ENCODE measurements around the gene C12orf60. TPM values are rescaled to one million over a fixed set of nuclear protein-coding genes. Genes with fewer than 3 reads are reported as not detected.

Gene C12orf60
- total RNA-seq, 3 donors from 2014 or later = 1.4 to 2.4 (median 1.6) TPM

DNA sequence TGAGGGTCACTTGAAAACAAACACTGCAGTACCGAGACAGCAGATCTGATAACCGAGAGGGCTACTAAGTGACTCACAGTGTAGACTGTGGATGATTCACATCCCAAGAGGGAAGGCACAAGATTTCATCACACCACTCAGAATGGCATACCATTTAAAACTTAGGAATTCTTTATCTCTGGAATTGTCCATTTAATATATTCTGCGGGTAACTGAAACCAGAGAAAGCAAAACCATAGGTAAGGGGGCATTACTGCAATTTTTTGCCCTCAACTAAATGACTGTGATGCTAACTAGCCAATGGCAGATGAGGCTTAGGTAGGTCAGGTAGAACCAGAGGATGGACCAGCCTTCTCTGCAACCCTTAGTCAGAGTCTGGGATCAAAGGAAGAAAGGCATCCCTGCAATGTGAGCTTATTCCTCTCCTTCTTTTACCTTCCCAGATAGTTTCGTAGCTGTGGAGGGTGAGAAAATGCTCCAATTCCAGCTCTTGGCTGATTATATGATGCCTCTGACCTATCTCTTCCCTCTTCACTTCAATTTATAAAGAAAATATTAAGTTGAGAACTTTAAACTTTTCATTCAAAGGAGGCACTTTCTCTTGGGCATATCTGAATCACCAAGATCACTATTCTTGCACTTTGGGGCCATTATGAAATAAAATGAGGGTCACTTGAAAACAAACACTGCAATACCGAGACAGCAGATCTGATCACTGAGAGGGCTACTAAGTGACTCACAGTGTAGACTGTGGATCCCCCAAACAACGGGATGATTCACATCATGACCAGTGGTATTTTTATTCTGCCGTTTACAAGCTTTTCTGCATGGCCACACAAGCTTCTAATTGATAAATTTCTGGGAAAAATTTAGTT lies 33.1 kb downstream of the C12orf60 start:
- no peak for ATAC-seq
- DNase-seq = no peak
- H3K4me1 Mint-ChIP-seq (ENCODE audit: low read depth) = no peaks in the 10 kb centered on the region
- H3K4me3 Mint-ChIP-seq = no peak overlapping the region
- H3K27me3 Mint-ChIP-seq (ENCODE audit: low read depth) = peaks cover 30% of the 10 kb centered on the region
- H3K9me3 Mint-ChIP-seq = no peaks in the 10 kb centered on the region
- peaks cover 3% of the 10 kb centered on the region for H3K36me3 Mint-ChIP-seq (ENCODE audit: insufficient read depth)

DNA sequence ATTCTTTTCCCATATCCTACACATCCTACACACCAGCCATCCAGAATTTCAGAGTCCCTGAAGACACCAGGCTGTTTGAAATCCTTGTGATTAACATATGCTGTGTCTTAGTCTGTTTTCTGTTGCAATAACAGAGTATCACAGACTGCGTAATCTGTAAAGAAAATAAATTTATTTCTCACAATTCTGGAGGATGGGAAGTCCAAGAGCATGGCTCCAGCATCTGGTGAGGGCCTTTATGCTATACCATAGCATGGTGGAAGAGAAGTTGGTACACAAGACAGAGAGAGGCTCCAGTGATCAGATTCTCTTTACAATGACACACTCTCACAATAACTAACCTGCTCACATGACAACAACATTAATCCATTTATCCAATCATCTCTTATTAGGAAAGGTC lies 35.8 kb downstream of the C12orf60 start:
- DNase-seq = no peak
- peaks cover 3% of the 10 kb centered on the region for H3K36me3 Mint-ChIP-seq (ENCODE audit: insufficient read depth)
- peaks cover 23% of the 10 kb centered on the region for H3K27me3 Mint-ChIP-seq (ENCODE audit: low read depth)
- no peak for ATAC-seq
- no peaks in the 10 kb centered on the region for H3K4me1 Mint-ChIP-seq (ENCODE audit: low read depth)
- H3K4me3 Mint-ChIP-seq = no peak overlapping the region
- no peaks in the 10 kb centered on the region for H3K9me3 Mint-ChIP-seq

DNA sequence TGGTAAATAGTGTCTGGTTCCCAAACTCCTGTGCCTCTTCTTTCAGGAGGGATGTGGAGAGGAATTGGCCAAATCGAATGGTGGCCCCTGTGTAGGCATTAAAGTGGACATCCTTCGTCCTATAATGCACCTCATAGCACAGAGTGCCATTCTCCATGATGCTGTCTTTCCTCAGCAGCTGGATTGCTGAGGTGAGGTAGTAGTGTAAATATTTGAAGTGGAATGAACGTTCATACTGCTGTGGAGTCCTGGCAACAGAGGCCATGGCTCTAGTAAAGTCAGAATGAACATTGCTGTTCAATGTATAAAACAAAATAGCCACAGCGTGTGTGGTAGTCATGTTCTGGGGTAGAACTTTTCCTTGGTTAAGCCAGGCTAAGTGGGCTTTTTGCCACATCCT lies 37.1 kb downstream of the C12orf60 start:
- peaks cover 3% of the 10 kb centered on the region for H3K36me3 Mint-ChIP-seq (ENCODE audit: insufficient read depth)
- peaks cover 20% of the 10 kb centered on the region for H3K27me3 Mint-ChIP-seq (ENCODE audit: low read depth)
- H3K9me3 Mint-ChIP-seq = no peaks in the 10 kb centered on the region
- H3K4me3 Mint-ChIP-seq = no peak overlapping the region
- DNase-seq (no peak), ATAC-seq (no peak)
- H3K4me1 Mint-ChIP-seq (ENCODE audit: low read depth) = peaks cover 2% of the 10 kb centered on the region

DNA sequence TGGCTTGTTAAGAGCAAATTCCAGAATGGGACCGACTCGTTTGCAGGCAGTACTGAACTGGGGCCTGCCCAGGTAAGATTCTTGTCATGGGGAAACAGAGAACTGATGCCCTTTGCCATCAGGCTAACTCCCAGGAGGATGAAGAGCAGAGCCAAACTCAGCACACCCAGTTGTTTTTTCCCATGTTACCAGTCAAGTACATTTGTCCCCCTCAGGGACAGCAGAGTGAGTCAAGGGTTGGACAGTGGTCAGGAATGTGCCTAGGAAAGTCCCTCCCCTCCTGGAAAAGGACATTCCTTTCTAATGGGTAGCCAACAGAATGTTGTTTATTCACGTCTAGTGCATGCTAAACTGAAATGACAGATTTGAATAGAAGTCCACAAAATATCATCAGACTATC lies 38.3 kb downstream of the C12orf60 start:
- ATAC-seq (no peak), DNase-seq (no peak)
- H3K36me3 Mint-ChIP-seq (ENCODE audit: insufficient read depth) = peaks cover 3% of the 10 kb centered on the region
- peaks cover 16% of the 10 kb centered on the region for H3K27me3 Mint-ChIP-seq (ENCODE audit: low read depth)
- H3K9me3 Mint-ChIP-seq = no peaks in the 10 kb centered on the region
- no peak overlapping the region for H3K4me3 Mint-ChIP-seq
- peaks cover 2% of the 10 kb centered on the region for H3K4me1 Mint-ChIP-seq (ENCODE audit: low read depth)

DNA sequence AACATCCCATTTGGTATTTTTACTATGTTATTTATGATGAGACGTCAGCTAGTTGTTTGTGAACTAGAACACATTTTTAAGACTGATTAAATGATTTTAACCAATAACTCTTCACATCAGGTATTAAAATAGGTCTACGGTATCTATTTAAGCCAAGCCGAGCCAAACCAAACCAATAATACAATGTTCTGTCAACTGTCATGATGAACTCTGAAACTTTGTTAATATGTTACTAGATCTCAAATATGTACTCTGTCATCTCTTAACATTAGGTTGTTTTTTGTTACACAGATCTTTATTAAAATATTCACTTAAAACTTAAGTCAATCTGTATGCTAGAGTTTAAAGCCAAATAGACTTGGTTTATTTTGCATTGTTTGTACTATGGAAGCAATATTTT lies 38.8 kb downstream of the C12orf60 start:
- ATAC-seq = no peak

DNA sequence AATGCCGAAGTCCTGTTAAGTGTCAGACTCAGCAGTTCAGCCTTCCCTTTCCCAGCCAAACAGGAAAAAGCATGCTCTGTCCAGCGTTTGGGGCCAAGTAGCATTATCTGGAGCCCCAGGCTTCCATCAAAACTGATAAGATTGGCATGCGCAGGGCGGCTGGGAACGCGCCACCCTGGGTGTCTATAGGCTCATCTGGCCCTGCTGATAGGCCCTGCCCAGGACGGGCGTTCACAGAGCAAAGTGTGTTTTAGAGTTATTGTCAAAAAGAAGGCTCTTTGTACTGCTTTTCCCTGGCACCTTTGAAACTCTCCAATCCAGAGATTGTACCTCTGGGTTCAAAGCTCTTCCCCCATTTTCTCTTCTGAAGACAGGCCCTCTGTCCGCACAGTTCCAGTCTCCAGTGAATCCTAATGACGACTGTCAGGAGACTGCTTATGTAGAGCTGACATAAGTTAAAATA lies 40.0 kb downstream of the C12orf60 start, which contains the start of gene ART4:
Gene ART4 (minus strand): TSS at position 102 of the 463 bp plus-strand sequence. CDS start 413 bp downstream, outside the sequence.
- Mint-ChIP-seq H3K4me1 (ENCODE audit: low read depth) (peaks cover 2% of the 10 kb centered on the region), H3K27me3 (ENCODE audit: low read depth) (peaks cover 10% of the 10 kb centered on the region), H3K9me3 (no peaks in the 10 kb centered on the region), H3K36me3 (ENCODE audit: insufficient read depth) (peaks cover 3% of the 10 kb centered on the region), H3K4me3 (no peak within 1 kb of the TSS)
- no peak for DNase-seq
- ATAC-seq = no peak

More for the DNA sequence above, 38.8 kb downstream of the C12orf60 start:
- Mint-ChIP-seq H3K4me3 (no peak overlapping the region), H3K27me3 (ENCODE audit: low read depth) (peaks cover 15% of the 10 kb centered on the region), H3K36me3 (ENCODE audit: insufficient read depth) (peaks cover 3% of the 10 kb centered on the region), H3K9me3 (no peaks in the 10 kb centered on the region), H3K4me1 (ENCODE audit: low read depth) (peaks cover 2% of the 10 kb centered on the region)
- DNase-seq = no peak

DNA sequence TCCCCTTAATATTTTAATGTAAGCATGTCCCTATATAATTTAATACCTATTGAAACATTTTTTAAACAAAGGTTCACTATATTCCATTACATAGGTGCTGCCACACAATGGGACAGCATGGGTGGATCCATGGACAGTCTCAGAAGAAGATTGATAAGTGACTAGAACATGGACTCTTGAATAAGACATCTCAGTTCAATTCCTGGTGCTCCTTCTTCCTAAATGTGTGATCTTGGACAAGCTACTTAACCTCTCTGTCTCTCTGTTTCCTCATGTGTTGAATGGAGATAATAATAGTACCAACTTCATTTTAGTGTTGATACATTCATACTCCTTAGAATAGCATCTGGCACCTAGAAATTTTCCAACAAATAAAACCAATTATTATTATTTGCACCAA lies 40.9 kb downstream of the C12orf60 start:
- H3K4me3 Mint-ChIP-seq = no peak overlapping the region
- DNase-seq (no peak), ATAC-seq (no peak)
- H3K9me3 Mint-ChIP-seq = no peaks in the 10 kb centered on the region
- H3K4me1 Mint-ChIP-seq (ENCODE audit: low read depth) = peaks cover 2% of the 10 kb centered on the region
- peaks cover 3% of the 10 kb centered on the region for H3K36me3 Mint-ChIP-seq (ENCODE audit: insufficient read depth)
- peaks cover 6% of the 10 kb centered on the region for H3K27me3 Mint-ChIP-seq (ENCODE audit: low read depth)

DNA sequence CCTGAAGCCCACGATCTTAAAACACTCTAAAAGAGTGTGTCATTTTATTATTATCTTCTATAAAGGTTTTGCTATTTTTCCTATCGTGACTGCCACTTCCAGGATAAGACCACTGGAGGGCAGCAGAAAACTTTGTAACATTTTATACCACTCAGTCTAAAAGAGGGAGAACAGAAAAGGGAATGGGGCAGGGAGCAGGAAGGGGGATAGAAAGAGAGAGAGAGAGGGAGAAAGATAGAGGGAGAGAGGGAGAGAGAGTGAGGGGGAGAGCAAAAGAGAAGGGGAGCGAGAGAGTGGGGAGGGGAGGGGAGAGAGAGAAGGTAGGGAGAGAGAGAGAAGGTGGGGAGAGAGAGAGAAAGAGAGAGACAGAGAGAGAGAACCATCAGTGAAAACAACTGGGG lies 41.9 kb downstream of the C12orf60 start:
- ATAC-seq (peak; percentile 50 to 66), DNase-seq (peak; percentile 33)
- no peaks in the 10 kb centered on the region for H3K36me3 Mint-ChIP-seq (ENCODE audit: insufficient read depth)
- no peaks in the 10 kb centered on the region for H3K9me3 Mint-ChIP-seq
- no peaks in the 10 kb centered on the region for H3K27me3 Mint-ChIP-seq (ENCODE audit: low read depth)
- no peak overlapping the region for H3K4me3 Mint-ChIP-seq
- H3K4me1 Mint-ChIP-seq (ENCODE audit: low read depth) = peaks cover 2% of the 10 kb centered on the region

DNA sequence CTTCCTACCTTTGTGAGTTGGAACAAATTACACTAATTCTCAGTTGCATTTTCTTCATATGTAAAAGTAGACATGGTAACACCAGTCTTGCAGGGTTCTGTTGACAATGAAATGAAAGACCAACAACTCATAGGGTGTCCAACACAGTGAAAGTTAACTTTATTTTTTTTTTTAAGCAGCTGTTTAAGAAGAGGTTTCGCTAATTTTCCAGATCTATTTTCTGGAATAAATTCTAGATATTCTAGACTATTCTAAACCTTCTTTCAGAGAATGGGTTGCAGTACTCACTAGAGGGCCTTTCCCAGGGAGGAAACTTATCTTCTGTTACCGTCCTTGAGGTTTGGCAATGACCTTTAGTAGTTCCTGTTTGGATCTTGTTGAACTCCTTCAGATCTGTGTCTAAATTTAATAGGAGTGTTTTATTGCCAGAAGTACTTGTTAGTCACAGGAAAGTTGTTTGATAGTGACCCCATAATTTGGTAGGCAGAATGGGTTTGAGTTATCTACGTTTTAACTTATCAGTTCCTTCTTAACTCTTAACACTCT lies 42.6 kb downstream of the C12orf60 start:
- no peaks in the 10 kb centered on the region for H3K27me3 Mint-ChIP-seq (ENCODE audit: low read depth)
- peaks cover 2% of the 10 kb centered on the region for H3K4me1 Mint-ChIP-seq (ENCODE audit: low read depth)
- ATAC-seq (no peak), DNase-seq (no peak)
- no peaks in the 10 kb centered on the region for H3K36me3 Mint-ChIP-seq (ENCODE audit: insufficient read depth)
- H3K9me3 Mint-ChIP-seq = no peaks in the 10 kb centered on the region
- H3K4me3 Mint-ChIP-seq = no peak overlapping the region

DNA sequence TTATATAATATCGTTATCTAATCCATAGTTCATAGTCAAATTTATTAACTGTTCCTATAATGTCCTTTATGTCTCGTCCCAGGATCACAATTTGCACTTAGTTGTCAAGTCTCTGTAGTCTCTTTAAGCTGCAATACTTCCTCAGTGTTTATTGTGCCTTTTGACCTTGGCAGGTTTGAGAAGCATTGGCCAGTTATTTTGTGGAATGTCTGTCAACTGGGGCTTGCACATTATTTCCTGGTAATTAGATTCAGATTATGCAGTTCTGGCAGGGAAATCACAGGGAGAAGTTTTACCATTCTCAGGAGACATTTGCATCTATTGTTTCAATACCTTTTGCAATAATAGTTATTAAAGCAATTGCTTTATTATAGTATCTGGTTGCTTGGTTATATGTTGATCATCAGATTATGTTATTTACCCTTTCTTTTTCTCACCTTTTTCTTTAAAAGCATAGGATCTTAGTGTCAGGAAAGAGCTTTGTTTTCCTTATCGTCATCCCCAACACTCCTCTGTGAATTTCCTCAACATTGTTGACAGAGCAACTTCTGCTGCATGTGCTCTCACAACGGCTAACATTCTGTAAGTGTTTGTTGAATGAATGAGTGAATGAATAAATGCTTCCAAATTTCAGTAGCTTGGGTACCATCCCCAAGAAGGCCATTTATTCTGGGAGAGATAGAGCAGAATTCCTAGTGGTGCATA lies 43.6 kb downstream of the C12orf60 start:
- ATAC-seq (no peak), DNase-seq (no peak)
- Mint-ChIP-seq H3K36me3 (ENCODE audit: insufficient read depth) (no peaks in the 10 kb centered on the region), H3K27me3 (ENCODE audit: low read depth) (no peaks in the 10 kb centered on the region), H3K4me1 (ENCODE audit: low read depth) (peaks cover 2% of the 10 kb centered on the region), H3K4me3 (no peak overlapping the region), H3K9me3 (no peaks in the 10 kb centered on the region)

DNA sequence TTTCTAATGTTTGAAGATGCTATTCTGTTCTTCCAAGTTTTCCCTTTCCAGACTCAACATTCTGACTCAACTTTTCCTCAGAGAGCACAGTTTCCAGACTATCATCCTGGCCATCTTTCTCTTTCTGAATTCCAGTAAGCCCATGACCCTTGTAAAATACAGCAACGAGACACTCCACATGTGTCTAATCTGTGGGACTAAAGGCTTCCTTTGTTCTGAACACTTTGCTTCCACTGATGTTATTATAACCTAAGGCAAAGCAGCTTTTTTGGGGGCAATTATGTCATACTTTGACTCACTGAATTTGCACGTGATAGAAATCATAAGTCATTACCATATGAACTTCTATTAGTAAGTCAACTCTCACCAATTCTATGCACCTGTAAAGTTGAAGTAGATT lies 46.2 kb downstream of the C12orf60 start:
- H3K9me3 Mint-ChIP-seq = no peaks in the 10 kb centered on the region
- no peaks in the 10 kb centered on the region for H3K36me3 Mint-ChIP-seq (ENCODE audit: insufficient read depth)

DNA sequence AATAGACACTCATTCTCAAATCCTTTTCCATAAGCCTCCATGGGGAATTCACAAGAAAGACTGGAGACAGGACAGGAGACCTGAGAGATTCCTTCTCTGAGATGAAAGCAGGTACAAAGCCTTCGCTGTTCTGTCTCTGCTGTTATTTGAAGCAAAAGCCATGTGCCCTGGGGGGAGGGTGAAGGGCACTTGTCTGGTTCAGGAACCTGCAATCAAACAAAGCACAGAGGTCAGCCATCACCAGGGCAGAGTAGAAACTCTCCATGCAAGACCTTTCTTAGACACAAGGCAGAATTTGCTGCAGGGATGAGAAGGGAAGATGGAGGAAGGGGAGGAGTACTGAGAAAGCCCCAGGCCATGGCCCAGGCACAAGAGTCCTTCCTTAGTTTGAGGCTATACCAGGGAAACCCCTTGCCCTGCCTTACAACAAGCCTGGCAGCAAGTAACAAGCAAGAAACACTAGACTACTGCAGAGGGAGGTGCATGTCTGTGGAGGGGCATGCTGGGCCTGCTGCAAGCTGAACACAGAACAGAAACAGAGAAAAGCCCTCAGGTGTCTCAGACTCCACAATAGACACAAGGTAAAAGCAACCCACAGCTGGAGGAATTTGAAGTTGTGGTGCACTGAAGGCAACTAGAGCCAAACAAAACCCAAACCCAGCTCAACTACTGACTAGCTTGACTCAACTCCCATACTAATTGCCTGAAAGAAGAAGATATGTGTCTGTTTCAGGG lies 47.6 kb downstream of the C12orf60 start:
- DNase-seq (no peak), ATAC-seq (no peak)
- no peak overlapping the region for H3K4me3 Mint-ChIP-seq
- no peaks in the 10 kb centered on the region for H3K27me3 Mint-ChIP-seq (ENCODE audit: low read depth)
- no peaks in the 10 kb centered on the region for H3K9me3 Mint-ChIP-seq
- H3K36me3 Mint-ChIP-seq (ENCODE audit: insufficient read depth) = no peaks in the 10 kb centered on the region
- H3K4me1 Mint-ChIP-seq (ENCODE audit: low read depth) = no peaks in the 10 kb centered on the region

More for the DNA sequence above, 46.2 kb downstream of the C12orf60 start:
- no peak overlapping the region for H3K4me3 Mint-ChIP-seq
- no peaks in the 10 kb centered on the region for H3K27me3 Mint-ChIP-seq (ENCODE audit: low read depth)
- DNase-seq (no peak), ATAC-seq (no peak)
- peaks cover 2% of the 10 kb centered on the region for H3K4me1 Mint-ChIP-seq (ENCODE audit: low read depth)

DNA sequence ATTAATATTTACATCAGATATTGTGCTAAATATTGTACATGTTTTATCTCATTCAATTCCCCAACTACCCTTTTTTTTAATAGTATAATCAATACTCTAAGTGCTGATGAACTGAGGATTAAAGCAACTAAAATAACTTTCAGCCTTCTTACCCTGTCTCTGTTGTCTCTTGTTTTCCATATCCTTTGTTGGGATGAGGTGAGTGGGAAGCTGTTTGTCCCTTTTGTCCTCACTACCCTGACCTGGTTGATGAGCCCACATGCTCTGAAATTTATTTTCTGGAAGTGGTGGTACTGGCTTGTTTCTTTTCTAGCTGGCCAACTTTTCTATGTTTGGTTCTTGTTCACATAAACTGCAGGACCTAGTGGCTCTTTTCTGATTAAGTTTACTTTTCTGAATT lies 49.4 kb downstream of the C12orf60 start:
- Mint-ChIP-seq H3K27me3 (ENCODE audit: low read depth) (no peaks in the 10 kb centered on the region), H3K9me3 (no peaks in the 10 kb centered on the region), H3K4me3 (no peak overlapping the region), H3K36me3 (ENCODE audit: insufficient read depth) (no peaks in the 10 kb centered on the region), H3K4me1 (ENCODE audit: low read depth) (no peaks in the 10 kb centered on the region)
- ATAC-seq = no peak
- DNase-seq = no peak

DNA sequence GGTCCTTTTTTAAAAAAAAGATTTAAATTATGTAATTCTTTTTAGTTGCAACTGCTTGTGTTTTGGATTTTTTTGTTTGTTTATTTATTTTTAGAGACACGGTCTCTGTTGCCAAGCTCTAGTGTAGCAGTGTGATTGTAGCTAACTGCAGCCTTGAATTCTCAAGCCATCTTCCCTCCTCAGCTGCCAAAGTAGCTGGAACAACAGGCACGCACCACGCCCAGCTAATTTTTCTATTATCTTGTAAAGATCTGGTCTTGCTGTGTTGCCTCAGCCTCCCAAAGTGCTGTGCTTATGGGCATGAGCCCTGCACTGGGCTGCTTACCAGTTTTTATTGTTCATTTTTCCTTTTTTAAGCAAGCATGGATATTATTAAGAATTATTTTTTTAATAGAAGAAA lies 50.5 kb downstream of the C12orf60 start:
- ATAC-seq = no peak
- no peaks in the 10 kb centered on the region for H3K27me3 Mint-ChIP-seq (ENCODE audit: low read depth)
- no peaks in the 10 kb centered on the region for H3K9me3 Mint-ChIP-seq
- no peak for DNase-seq
- H3K4me1 Mint-ChIP-seq (ENCODE audit: low read depth) = no peaks in the 10 kb centered on the region
- no peak overlapping the region for H3K4me3 Mint-ChIP-seq
- no peaks in the 10 kb centered on the region for H3K36me3 Mint-ChIP-seq (ENCODE audit: insufficient read depth)
